ENCODE results near the gene SPEM1. TPM values are rescaled to one million over a fixed set of nuclear protein-coding genes. Genes with fewer than 3 reads are reported as not detected.

The SPEM1 gene
- total RNA-seq, 2 donors from 2014 or later = not detected

DNA sequence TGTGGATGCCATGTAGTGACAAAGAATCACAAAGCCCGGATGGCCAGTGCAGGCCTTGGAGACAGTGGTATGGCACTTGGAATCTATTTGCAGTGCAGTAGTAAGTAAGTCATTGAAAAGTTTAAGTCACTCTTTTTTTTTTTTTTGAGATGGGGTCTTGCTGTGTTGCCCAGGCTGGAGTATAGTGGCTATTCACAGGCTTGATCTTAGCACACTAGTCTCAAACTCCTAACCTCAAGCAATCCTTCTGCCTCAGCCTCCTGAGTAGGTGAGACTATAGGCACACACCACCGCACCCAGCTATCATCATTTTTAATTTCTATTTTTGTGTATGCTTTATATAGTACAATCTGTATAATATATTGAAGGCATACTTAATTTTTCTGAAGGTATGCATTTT lies 21.5 kb upstream of the SPEM1 start:
- ATAC-seq (no peak), DNase-seq (no peak)
- Histone ChIP-seq H3K36me3 (replicated peaks in 1 of 2; ENCODE audit: insufficient read depth in 1 of 2, low read depth in 2 of 2) (no peaks in the 10 kb centered on the region), H3K27ac (no peak overlapping the region), H3K9me3 (no peaks in the 10 kb centered on the region), H3K4me1 (peaks cover 33% of the 10 kb centered on the region), H3K27me3 (no peaks in the 10 kb centered on the region), H3K4me3 (no peak overlapping the region)
- intact Hi-C loops (cut with DNase I) = no loop called here
- WGBS, 2 donors = 72 to 77% methylated on average over 2 of the region's 2 CpGs
- TF ChIP-seq, protein P1, sequence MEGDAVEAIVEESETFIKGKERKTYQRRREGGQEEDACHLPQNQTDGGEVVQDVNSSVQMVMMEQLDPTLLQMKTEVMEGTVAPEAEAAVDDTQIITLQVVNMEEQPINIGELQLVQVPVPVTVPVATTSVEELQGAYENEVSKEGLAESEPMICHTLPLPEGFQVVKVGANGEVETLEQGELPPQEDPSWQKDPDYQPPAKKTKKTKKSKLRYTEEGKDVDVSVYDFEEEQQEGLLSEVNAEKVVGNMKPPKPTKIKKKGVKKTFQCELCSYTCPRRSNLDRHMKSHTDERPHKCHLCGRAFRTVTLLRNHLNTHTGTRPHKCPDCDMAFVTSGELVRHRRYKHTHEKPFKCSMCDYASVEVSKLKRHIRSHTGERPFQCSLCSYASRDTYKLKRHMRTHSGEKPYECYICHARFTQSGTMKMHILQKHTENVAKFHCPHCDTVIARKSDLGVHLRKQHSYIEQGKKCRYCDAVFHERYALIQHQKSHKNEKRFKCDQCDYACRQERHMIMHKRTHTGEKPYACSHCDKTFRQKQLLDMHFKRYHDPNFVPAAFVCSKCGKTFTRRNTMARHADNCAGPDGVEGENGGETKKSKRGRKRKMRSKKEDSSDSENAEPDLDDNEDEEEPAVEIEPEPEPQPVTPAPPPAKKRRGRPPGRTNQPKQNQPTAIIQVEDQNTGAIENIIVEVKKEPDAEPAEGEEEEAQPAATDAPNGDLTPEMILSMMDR (IDR thresholded peaks at IDR 0.05) = no peak
- no peak for TF ChIP-seq POLR2A (IDR thresholded peaks at IDR 0.05)

DNA sequence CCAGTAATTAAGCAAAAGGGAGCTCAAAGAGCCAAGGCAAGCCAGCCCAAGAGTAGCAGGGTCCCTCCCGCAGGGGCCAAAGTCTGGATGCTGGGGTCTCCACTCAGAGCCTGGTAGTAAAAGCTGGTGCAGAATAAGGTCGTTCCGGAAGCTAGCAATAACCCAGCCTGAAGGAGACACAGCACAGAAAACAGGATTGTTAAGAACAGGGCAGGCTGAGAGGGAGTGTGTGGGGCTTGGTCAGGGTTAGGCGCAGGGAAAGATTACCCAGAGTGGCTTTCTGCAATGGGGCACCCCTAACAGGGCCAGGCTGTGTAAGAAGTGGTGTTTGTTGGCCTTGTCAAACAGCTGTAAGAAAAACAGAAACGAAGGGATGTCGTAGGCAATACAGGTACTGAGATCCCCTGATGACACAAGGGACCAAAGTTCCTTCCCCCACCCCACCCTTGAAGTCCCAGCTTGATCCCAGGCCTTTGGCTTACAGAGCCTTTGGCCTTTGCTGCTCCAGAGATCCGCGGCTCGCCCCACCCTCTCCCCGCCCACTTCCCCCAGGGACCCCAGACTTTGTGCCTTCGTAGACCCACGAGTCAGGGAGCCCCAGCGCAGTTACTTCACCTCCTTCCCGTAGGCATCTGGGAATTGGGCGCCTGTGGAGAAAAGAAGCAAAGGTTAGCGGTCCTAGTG lies 16.9 kb upstream of the SPEM1 start:
- Histone ChIP-seq H3K27ac (peak overlapping the region; percentile 60 to 96 (median 90)), H3K36me3 (replicated peaks in 1 of 2; ENCODE audit: insufficient read depth in 1 of 2, low read depth in 2 of 2) (no peaks in the 10 kb centered on the region), H3K4me3 (peak overlapping the region; percentile 22 to 39), H3K27me3 (no peaks in the 10 kb centered on the region), H3K9me3 (no peaks in the 10 kb centered on the region), H3K4me1 (peaks cover 32% of the 10 kb centered on the region)
- intact Hi-C loops (cut with DNase I) = no loop called here
- ATAC-seq (no peak), DNase-seq (peak; percentile 53 to 61 (median 54))
- TF ChIP-seq, protein P1 (IDR thresholded peaks at IDR 0.05) = no peak
- no peak for TF ChIP-seq POLR2A (IDR thresholded peaks at IDR 0.05)
- WGBS, 2 donors = 9 to 13% methylated on average over 13 to 16 of the region's 16 CpGs

DNA sequence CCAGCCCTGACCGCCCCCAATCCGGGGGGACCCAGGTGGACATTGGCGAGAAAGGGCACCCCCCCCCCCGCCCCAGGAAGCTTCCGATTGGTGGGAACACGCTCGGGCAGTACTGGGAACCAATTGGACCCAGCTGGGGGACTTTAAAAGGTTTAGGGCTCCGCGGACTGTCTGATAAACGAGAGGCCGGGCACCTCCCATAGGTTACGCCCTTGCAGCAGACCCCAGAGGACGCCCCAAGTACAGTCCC lies 16.5 kb upstream of the SPEM1 start:
- Histone ChIP-seq H3K27me3 (no peaks in the 10 kb centered on the region), H3K36me3 (replicated peaks in 1 of 2; ENCODE audit: insufficient read depth in 1 of 2, low read depth in 2 of 2) (no peaks in the 10 kb centered on the region), H3K9me3 (no peaks in the 10 kb centered on the region), H3K4me1 (peaks cover 32% of the 10 kb centered on the region), H3K4me3 (peak overlapping the region; percentile 22 to 39), H3K27ac (peak overlapping the region; percentile 60 to 96 (median 90))
- peak; percentile 43 for ATAC-seq
- no peak for DNase-seq
- WGBS, 2 donors = 1% methylated on average over 13 of the region's 13 CpGs; no CpG with 5 or more reads in 1 of the 2 donors
- intact Hi-C loops (cut with DNase I) = no loop called here
- TF ChIP-seq, protein P1 (IDR thresholded peaks at IDR 0.05) = no peak

DNA sequence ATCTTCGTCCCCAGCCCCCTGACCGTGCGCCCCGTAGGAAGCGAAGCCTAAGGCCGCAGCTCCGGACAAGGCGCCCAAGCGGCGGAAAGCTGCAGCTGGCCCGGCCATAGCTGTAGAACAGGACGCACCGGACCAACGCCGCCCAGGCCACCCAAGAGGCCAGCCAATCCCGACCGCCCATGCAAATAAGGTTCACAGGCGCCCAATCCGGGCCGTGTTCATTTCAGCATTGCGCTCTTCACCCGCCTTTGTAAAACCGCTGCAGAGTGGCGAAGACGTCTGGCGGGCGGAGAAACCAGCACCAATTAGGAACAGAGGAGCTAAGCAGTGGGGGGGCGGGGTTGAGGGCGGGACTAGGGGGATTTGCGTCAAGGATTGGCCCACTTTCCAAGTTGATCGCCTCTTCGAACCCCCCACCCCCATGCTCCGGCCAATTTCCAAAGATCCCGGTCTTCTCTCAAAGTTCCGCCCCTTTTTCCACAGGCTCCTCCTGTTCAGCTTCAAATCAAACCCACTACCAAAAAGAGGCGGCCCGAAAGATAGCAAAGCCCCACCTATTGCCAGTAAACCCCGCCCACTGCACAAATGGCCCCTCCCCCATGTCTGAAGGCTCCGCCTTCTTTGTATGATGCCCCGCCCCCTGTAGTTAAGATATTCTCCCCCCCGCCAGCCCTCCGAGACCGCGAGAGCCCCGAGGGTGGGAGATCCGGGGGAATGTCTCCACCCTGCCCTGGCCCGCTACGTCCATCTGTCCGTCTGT lies 16.0 kb upstream of the SPEM1 start, which contains the start of gene TMEM256:
TSS of gene TMEM256 (minus strand) at position 121 of the 760 bp plus-strand sequence. CDS start at position 108, 13 bp downstream.
- H3K27me3 ChIP-seq = no peaks in the 10 kb centered on the region
- H3K4me1 ChIP-seq = peaks cover 32% of the 10 kb centered on the region
- peak; percentile 95 to 98 (median 98) for TF ChIP-seq POLR2A (IDR thresholded peaks at IDR 0.05)
- TF ChIP-seq, protein P1 (IDR thresholded peaks at IDR 0.05) = peak in 2 of 7 experiments; percentile 24 to 25
- peak; percentile 92 for ATAC-seq
- no peaks in the 10 kb centered on the region for H3K36me3 ChIP-seq (replicated peaks in 1 of 2; ENCODE audit: insufficient read depth in 1 of 2, low read depth in 2 of 2)
- H3K9me3 ChIP-seq = no peaks in the 10 kb centered on the region
- peak within 1 kb of the TSS; percentile 39 for H3K4me3 ChIP-seq
- peak within 1 kb of the TSS; percentile 60 to 96 (median 90) for H3K27ac ChIP-seq
- DNase-seq = peak; percentile 99
- WGBS, 2 donors = 1% methylated on average over 24 to 49 of the region's 49 CpGs
- intact Hi-C loops (cut with DNase I) = no loop called here

Data from body of pancreas (tissue), 4 donors.